22Rv1 (cell line): ENCODE results near the gene STX3.

Experiments used
- CTCF ChIP-seq: fragments of 450-650 bp; IDR thresholded peaks from 2 replicates; pipeline ENCODE4 v1.5.1; 2017; ENCODE audit warnings: mild to moderate bottlenecking
- ZFX ChIP-seq: fragments of 450-650 bp; IDR thresholded peaks from 2 replicates; pipeline ENCODE4 v1.6.1; 2017; ENCODE audit warnings: antibody characterized with exemption, borderline replicate concordance

GRCh38 chr11:59766542-59767224, 11.5 kb downstream of the STX3 start:
- TF ChIP-seq CTCF (no peak), ZFX (no peak)
